HG03354 (cell line): Measurements from ENCODE around the gene HOXA10.

ENCODE experiments used
- ATAC-seq: cut with Tn5 transposase; IDR thresholded peaks from one replicate; pipeline ENCODE4 v1.9.1; 2021; ENCODE audit warnings: mild to moderate bottlenecking; ENCODE audit not compliant: unreplicated experiment, poor library complexity, severe bottlenecking

The HOXA10 gene

GRCh38 chr7:27173956-27174873 lies at the start of gene HOXA10:
Gene HOXA10 (minus strand): TSS chr7:27174320. CDS start chr7:27174306, 14 bp downstream.
- ATAC-seq = no peak

GRCh38 chr7:27221201-27221797 lies 47.2 kb upstream of the HOXA10 start:
- no peak for ATAC-seq

- ATAC-seq = no peak
Measured at GRCh38 chr7:27220440-27220955, 46.4 kb upstream of the HOXA10 start.

- ATAC-seq = no peak
Measured at GRCh38 chr7:27219821-27220220, 45.7 kb upstream of the HOXA10 start.

GRCh38 chr7:27217951-27218350 lies 43.8 kb upstream of the HOXA10 start:
- no peak for ATAC-seq

- no peak for ATAC-seq
Measured at GRCh38 chr7:27215356-27215755, 41.2 kb upstream of the HOXA10 start.

- no peak for ATAC-seq
Measured at GRCh38 chr7:27214239-27214950, 40.3 kb upstream of the HOXA10 start.

- no peak for ATAC-seq
Measured at GRCh38 chr7:27213433-27214238, 39.5 kb upstream of the HOXA10 start.

GRCh38 chr7:27212497-27213432 lies 38.6 kb upstream of the HOXA10 start:
- no peak for ATAC-seq

- ATAC-seq = no peak
Measured at GRCh38 chr7:27211764-27212204, 37.7 kb upstream of the HOXA10 start.

GRCh38 chr7:27211084-27211446 lies 36.9 kb upstream of the HOXA10 start:
- no peak for ATAC-seq

GRCh38 chr7:27210441-27211083 lies 36.4 kb upstream of the HOXA10 start:
- ATAC-seq = no peak

GRCh38 chr7:27209933-27210440 lies 35.9 kb upstream of the HOXA10 start:
- no peak for ATAC-seq

GRCh38 chr7:27208998-27209397 lies 34.9 kb upstream of the HOXA10 start:
- ATAC-seq = no peak

GRCh38 chr7:27207348-27207985 lies 33.3 kb upstream of the HOXA10 start:
- no peak for ATAC-seq

GRCh38 chr7:27205325-27206280 lies 31.5 kb upstream of the HOXA10 start:
- no peak for ATAC-seq
